ENCODE measurements around the gene ST6GALNAC6. TPM values are rescaled to one million over a fixed set of nuclear protein-coding genes. Genes with fewer than 3 reads are reported as not detected.

Gene ST6GALNAC6
- total RNA-seq, 1 donor: 53.2 TPM

- Histone ChIP-seq H2AFZ (ENCODE audit: low read length) (no peak overlapping the region), H3K4me2 (ENCODE audit: insufficient read depth, low read length) (peak overlapping the region; percentile 70), H3K4me3 (ENCODE audit: insufficient read depth, low read length) (no peak overlapping the region), H3K9me3 (ENCODE audit: low read depth, low read length) (no peaks in the 10 kb centered on the region), H3K79me2 (ENCODE audit: insufficient read depth, low read length) (no peaks in the 10 kb centered on the region), H3K4me1 (ENCODE audit: insufficient read depth, low read length) (peaks cover 42% of the 10 kb centered on the region), H4K20me1 (ENCODE audit: insufficient read depth, low read length) (peaks cover 3% of the 10 kb centered on the region), H3K36me3 (ENCODE audit: insufficient read depth, low read length) (no peaks in the 10 kb centered on the region), H3K27ac (ENCODE audit: low read depth, low read length) (no peak overlapping the region), H3K27me3 (ENCODE audit: insufficient read depth, low read length) (no peaks in the 10 kb centered on the region)
- DNase-seq (ENCODE audit: insufficient read length, low spot score, missing footprints): no peak
- TF ChIP-seq CTCF (IDR thresholded peaks at IDR 0.05; ENCODE audit: extremely low read depth, low read depth, low read length): no peak
Measured at GRCh38 chr9:127925959-127926905, 26.8 kb upstream of the ST6GALNAC6 start.

- Histone ChIP-seq H3K4me3 (ENCODE audit: insufficient read depth, low read length) (no peak overlapping the region), H3K4me1 (ENCODE audit: insufficient read depth, low read length) (peaks cover 34% of the 10 kb centered on the region), H2AFZ (ENCODE audit: low read length) (no peak overlapping the region)
Measured at GRCh38 chr9:127924736-127925444, 25.5 kb upstream of the ST6GALNAC6 start.

GRCh38 chr9:127923771-127924170, 24.4 kb upstream of the ST6GALNAC6 start:
- H3K27ac ChIP-seq (ENCODE audit: low read depth, low read length): peak overlapping the region; percentile 96
- H3K4me3 ChIP-seq (ENCODE audit: insufficient read depth, low read length): peak overlapping the region; percentile 48
- peaks cover 44% of the 10 kb centered on the region for H3K4me1 ChIP-seq (ENCODE audit: insufficient read depth, low read length)
- H3K4me2 ChIP-seq (ENCODE audit: insufficient read depth, low read length): peak overlapping the region; percentile 67
- H2AFZ ChIP-seq (ENCODE audit: low read length): peak overlapping the region; percentile 81
- H3K79me2 ChIP-seq (ENCODE audit: insufficient read depth, low read length): no peaks in the 10 kb centered on the region
- TF ChIP-seq CTCF (IDR thresholded peaks at IDR 0.05; ENCODE audit: extremely low read depth, low read depth, low read length): no peak
- no peaks in the 10 kb centered on the region for H3K27me3 ChIP-seq (ENCODE audit: insufficient read depth, low read length)
- DNase-seq (ENCODE audit: insufficient read length, low spot score, missing footprints): peak; percentile 99
- no peaks in the 10 kb centered on the region for H3K36me3 ChIP-seq (ENCODE audit: insufficient read depth, low read length)
- H4K20me1 ChIP-seq (ENCODE audit: insufficient read depth, low read length): no peaks in the 10 kb centered on the region
- no peaks in the 10 kb centered on the region for H3K9me3 ChIP-seq (ENCODE audit: low read depth, low read length)

More at GRCh38 chr9:127924736-127925444, 25.5 kb upstream of the ST6GALNAC6 start:
- TF ChIP-seq CTCF (IDR thresholded peaks at IDR 0.05; ENCODE audit: extremely low read depth, low read depth, low read length): no peak
- DNase-seq (ENCODE audit: insufficient read length, low spot score, missing footprints): no peak
- H3K27ac ChIP-seq (ENCODE audit: low read depth, low read length): no peak overlapping the region
- no peaks in the 10 kb centered on the region for H3K79me2 ChIP-seq (ENCODE audit: insufficient read depth, low read length)
- no peaks in the 10 kb centered on the region for H3K36me3 ChIP-seq (ENCODE audit: insufficient read depth, low read length)
- H3K9me3 ChIP-seq (ENCODE audit: low read depth, low read length): no peaks in the 10 kb centered on the region
- peaks cover 1% of the 10 kb centered on the region for H4K20me1 ChIP-seq (ENCODE audit: insufficient read depth, low read length)
- H3K4me2 ChIP-seq (ENCODE audit: insufficient read depth, low read length): no peak overlapping the region
- H3K27me3 ChIP-seq (ENCODE audit: insufficient read depth, low read length): no peaks in the 10 kb centered on the region

GRCh38 chr9:127923046-127923445, 23.6 kb upstream of the ST6GALNAC6 start:
- peak overlapping the region; percentile 81 for H2AFZ ChIP-seq (ENCODE audit: low read length)

More at GRCh38 chr9:127923046-127923445, 23.6 kb upstream of the ST6GALNAC6 start:
- H3K36me3 ChIP-seq (ENCODE audit: insufficient read depth, low read length): no peaks in the 10 kb centered on the region
- H3K27me3 ChIP-seq (ENCODE audit: insufficient read depth, low read length): no peaks in the 10 kb centered on the region
- H3K27ac ChIP-seq (ENCODE audit: low read depth, low read length): peak overlapping the region; percentile 96
- DNase-seq (ENCODE audit: insufficient read length, low spot score, missing footprints): no peak
- peaks cover 51% of the 10 kb centered on the region for H3K4me1 ChIP-seq (ENCODE audit: insufficient read depth, low read length)
- no peaks in the 10 kb centered on the region for H3K9me3 ChIP-seq (ENCODE audit: low read depth, low read length)
- peak overlapping the region; percentile 67 for H3K4me2 ChIP-seq (ENCODE audit: insufficient read depth, low read length)
- H3K79me2 ChIP-seq (ENCODE audit: insufficient read depth, low read length): no peaks in the 10 kb centered on the region
- no peak for TF ChIP-seq CTCF (IDR thresholded peaks at IDR 0.05; ENCODE audit: extremely low read depth, low read depth, low read length)
- H3K4me3 ChIP-seq (ENCODE audit: insufficient read depth, low read length): no peak overlapping the region
- H4K20me1 ChIP-seq (ENCODE audit: insufficient read depth, low read length): no peaks in the 10 kb centered on the region

All from osteoblast (primary cell).